Measurements from ENCODE around the gene R3HDM4. TPM values are rescaled to one million over a fixed set of nuclear protein-coding genes. Genes with fewer than 3 reads are reported as not detected.
"Not testable (repeated sequence)": the region's sequence is repeated elsewhere in the genome, so short reads cannot be mapped to it uniquely, and the experiment has no call there.

R3HDM4 gene
- total RNA-seq, 1 donor from 2014 or later, result 63.1 TPM

DNA sequence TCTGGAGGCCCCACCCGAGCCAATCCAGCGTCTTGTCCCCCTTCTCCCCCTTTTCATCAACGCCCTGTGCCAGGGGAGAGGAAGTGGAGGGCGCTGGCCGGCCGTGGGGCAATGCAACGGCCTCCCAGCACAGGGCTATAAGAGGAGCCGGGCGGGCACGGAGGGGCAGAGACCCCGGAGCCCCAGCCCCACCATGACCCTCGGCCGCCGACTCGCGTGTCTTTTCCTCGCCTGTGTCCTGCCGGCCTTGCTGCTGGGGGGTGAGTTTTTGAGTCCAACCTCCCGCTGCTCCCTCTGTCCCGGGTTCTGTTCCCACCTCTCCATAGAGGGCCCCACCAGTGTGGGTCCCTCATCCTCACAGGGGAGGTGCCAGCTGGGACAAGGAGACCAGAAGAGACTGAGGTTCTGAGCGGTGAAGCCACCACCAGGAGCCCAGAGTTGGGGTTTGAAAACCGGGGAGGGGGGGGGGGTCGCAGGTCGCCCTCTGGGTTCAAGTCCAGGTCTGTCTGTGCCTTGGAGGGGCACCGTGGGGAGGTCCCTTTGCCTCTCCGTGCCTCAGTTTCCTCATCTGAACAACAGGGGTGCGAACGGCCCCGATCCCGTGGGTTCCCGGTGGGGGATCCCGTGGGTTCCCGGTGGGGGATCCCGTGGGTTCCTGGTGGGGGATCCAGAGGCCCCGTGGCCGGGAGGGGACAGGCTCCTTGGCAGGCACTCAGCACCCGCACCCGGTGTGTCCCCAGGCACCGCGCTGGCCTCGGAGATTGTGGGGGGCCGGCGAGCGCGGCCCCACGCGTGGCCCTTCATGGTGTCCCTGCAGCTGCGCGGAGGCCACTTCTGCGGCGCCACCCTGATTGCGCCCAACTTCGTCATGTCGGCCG lies 60.6 kb downstream of the R3HDM4 start, which contains the start of gene ELANE:
Gene ELANE, plus strand, starts transcription at position 168 of the 878 bp plus-strand sequence. Its CDS starts 26 bp downstream, at position 194.
- no peaks in the 10 kb centered on the region for H3K9me3 Mint-ChIP-seq (ENCODE audit: low read depth)
- H3K27me3 Mint-ChIP-seq, result peaks cover 3% of the 10 kb centered on the region
- H3K4me1 Mint-ChIP-seq (ENCODE audit: low read depth), result no peaks in the 10 kb centered on the region
- H3K4me3 Mint-ChIP-seq (ENCODE audit: low read depth), result no peak within 1 kb of the TSS
- TF ChIP-seq, protein P1, sequence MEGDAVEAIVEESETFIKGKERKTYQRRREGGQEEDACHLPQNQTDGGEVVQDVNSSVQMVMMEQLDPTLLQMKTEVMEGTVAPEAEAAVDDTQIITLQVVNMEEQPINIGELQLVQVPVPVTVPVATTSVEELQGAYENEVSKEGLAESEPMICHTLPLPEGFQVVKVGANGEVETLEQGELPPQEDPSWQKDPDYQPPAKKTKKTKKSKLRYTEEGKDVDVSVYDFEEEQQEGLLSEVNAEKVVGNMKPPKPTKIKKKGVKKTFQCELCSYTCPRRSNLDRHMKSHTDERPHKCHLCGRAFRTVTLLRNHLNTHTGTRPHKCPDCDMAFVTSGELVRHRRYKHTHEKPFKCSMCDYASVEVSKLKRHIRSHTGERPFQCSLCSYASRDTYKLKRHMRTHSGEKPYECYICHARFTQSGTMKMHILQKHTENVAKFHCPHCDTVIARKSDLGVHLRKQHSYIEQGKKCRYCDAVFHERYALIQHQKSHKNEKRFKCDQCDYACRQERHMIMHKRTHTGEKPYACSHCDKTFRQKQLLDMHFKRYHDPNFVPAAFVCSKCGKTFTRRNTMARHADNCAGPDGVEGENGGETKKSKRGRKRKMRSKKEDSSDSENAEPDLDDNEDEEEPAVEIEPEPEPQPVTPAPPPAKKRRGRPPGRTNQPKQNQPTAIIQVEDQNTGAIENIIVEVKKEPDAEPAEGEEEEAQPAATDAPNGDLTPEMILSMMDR (IDR thresholded peaks at IDR 0.05; ENCODE audit: unreplicated experiment), result no peak
- no peak for DNase-seq (ENCODE audit: low spot score, unreplicated experiment)
- no peaks in the 10 kb centered on the region for H3K36me3 Mint-ChIP-seq (ENCODE audit: insufficient read depth)
- no peak within 1 kb of the TSS for H3K27ac Mint-ChIP-seq

DNA sequence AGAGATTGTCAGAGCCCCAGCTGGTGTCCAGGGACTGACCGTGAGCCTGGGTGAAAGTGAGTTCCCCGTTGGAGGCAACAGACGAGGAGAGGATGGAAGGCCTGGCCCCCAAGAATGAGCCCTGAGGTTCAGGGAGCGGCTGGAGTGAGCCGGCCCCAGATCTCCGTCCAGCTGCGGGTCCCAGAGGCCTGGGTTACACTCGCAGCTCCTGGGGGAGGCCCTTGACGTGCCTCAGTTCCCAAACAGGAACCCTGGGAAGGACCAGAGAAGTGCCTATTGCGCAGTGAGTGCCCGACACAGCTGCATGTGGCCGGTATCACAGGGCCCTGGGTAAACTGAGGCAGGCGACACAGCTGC lies 62.1 kb downstream of the R3HDM4 start:
- TF ChIP-seq, protein P1 (IDR thresholded peaks at IDR 0.05; ENCODE audit: unreplicated experiment), result no peak
- peaks cover 11% of the 10 kb centered on the region for H3K27me3 Mint-ChIP-seq
- no peak for DNase-seq (ENCODE audit: low spot score, unreplicated experiment)
- no peaks in the 10 kb centered on the region for H3K9me3 Mint-ChIP-seq (ENCODE audit: low read depth)
- H3K4me1 Mint-ChIP-seq (ENCODE audit: low read depth), result no peaks in the 10 kb centered on the region
- H3K4me3 Mint-ChIP-seq (ENCODE audit: low read depth), result no peak overlapping the region
- H3K27ac Mint-ChIP-seq, result no peak overlapping the region
- no peaks in the 10 kb centered on the region for H3K36me3 Mint-ChIP-seq (ENCODE audit: insufficient read depth)

DNA sequence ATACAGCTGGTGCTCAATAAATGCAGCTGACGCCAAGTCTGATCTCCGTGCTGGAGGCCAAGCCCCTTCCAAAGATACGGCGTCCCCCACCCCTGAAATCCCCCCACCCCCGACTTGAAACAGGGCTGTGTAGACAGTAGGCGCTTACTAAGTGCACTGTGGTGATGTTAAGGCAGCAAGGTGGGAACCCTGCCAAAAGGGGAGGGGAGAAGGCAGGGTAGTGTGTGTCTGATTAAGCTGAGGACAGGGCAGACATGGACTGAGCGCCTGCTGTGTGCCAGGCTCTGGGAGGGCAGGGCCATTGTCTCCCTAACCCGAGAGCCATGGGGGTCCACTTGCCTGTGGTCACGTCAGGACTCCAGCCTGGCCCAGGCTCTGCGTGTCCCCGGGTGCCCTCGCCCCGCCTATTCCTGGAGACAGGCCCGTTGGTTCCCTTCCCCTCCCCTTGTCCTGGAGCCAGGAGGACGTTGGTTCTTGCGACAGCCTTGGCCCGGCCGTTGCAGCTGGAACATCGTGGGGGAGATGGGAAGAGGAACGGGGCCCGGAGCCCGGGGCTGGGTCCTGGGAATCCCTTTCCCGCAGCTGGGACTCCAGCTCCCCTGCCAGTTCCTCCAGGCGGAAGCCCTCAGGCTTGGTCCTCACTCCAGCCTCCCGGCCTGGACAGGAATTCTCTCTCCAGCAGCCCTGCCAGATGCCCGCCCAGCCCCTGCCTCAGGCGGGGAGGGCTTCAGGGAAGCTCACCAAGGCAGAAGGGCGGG lies 62.6 kb downstream of the R3HDM4 start:
- H3K4me3 Mint-ChIP-seq (ENCODE audit: low read depth), result no peak overlapping the region
- no peak for DNase-seq (ENCODE audit: low spot score, unreplicated experiment)
- no peak overlapping the region for H3K27ac Mint-ChIP-seq

DNA sequence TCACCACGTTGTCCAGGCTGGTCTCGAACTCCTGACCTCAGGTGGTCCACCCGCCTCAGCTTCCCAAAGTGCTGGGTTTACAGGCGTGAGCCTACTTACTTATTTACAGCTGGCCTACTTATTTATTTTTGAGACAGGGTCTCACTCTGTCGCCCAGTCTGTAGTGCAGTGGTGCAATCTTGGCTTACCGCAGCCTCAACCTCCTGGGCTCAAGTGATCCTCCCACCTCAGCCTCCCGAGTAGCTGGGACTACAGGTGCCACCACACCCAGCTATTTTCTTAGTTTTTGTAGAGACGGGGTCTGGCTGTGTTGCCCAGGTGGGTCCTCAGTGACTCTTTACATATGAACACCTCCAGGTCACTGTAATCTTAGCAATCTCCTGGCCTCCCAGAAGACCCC lies 63.8 kb downstream of the R3HDM4 start:
- H3K36me3 Mint-ChIP-seq (ENCODE audit: insufficient read depth); H3K27ac Mint-ChIP-seq; DNase-seq (ENCODE audit: low spot score, unreplicated experiment); H3K4me3 Mint-ChIP-seq (ENCODE audit: low read depth); H3K4me1 Mint-ChIP-seq (ENCODE audit: low read depth); H3K9me3 Mint-ChIP-seq (ENCODE audit: low read depth): not testable (repeated sequence)
- peaks cover 26% of the 10 kb centered on the region for H3K27me3 Mint-ChIP-seq

More for the DNA sequence above, 62.6 kb downstream of the R3HDM4 start:
- peaks cover 16% of the 10 kb centered on the region for H3K27me3 Mint-ChIP-seq
- no peaks in the 10 kb centered on the region for H3K4me1 Mint-ChIP-seq (ENCODE audit: low read depth)
- H3K9me3 Mint-ChIP-seq (ENCODE audit: low read depth), result no peaks in the 10 kb centered on the region
- no peaks in the 10 kb centered on the region for H3K36me3 Mint-ChIP-seq (ENCODE audit: insufficient read depth)
- TF ChIP-seq, protein P1 (IDR thresholded peaks at IDR 0.05; ENCODE audit: unreplicated experiment), result no peak

DNA sequence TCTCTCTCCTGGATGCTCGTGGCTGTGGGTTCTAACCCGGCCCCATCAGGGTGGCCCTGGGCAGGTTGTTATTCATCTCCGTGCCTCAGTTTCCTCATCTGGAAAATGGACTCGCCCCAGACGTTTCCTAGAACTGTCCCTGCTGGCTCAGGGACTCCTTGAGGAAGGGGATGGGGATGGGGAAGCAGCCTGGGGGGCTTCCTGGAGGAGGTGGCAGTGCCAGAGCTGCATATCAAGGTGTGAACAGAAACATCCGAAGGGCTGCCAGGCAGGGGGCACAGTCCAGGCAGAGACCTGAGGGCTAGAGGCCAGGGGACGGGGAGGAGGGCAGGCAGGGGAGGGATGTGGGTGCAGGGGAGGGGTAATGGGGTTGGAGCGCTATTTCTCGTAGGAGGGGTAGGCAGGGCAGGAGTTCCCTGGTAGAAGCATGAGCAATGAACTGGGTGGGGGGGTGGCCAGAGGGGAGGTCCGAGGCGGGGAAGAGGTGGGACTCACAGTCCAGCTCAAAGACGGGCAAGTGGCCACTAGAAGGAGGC lies 64.6 kb downstream of the R3HDM4 start:
- H3K27ac Mint-ChIP-seq, result no peak overlapping the region
- no peak overlapping the region for H3K4me3 Mint-ChIP-seq (ENCODE audit: low read depth)
- H3K4me1 Mint-ChIP-seq (ENCODE audit: low read depth), result no peaks in the 10 kb centered on the region
- no peak for DNase-seq (ENCODE audit: low spot score, unreplicated experiment)
- H3K27me3 Mint-ChIP-seq, result peaks cover 26% of the 10 kb centered on the region
- TF ChIP-seq, protein P1 (IDR thresholded peaks at IDR 0.05; ENCODE audit: unreplicated experiment), result no peak
- H3K9me3 Mint-ChIP-seq (ENCODE audit: low read depth), result no peaks in the 10 kb centered on the region
- H3K36me3 Mint-ChIP-seq (ENCODE audit: insufficient read depth), result no peaks in the 10 kb centered on the region

Other genes starting within 250 kb of the R3HDM4 start
- gene FSTL3, start 236.8 kb downstream of the R3HDM4 start, total RNA-seq, result 13.8 and 14.4 TPM in 2 replicates
- gene PRSS57, start 217.8 kb downstream of the R3HDM4 start, total RNA-seq, result not detected in 2 replicates
- 52.4 and 54.3 TPM in 2 replicates for gene PALM, start 204.3 kb downstream of the R3HDM4 start, total RNA-seq
- gene MISP, start 162.1 kb downstream of the R3HDM4 start, total RNA-seq, result 1.1 and 2.5 TPM in 2 replicates
- gene PTBP1, start 115.8 kb downstream of the R3HDM4 start, total RNA-seq, result 497 and 500 TPM in 2 replicates
- 128 and 129 TPM in 2 replicates for gene PLPPR3, start 91.3 kb downstream of the R3HDM4 start, total RNA-seq
- 4.8 and 5.1 TPM in 2 replicates for gene AZU1, start 85.4 kb downstream of the R3HDM4 start, total RNA-seq
- gene PRTN3, start 72.2 kb downstream of the R3HDM4 start, total RNA-seq, result not detected in 2 replicates
- gene ELANE, start 60.9 kb downstream of the R3HDM4 start, total RNA-seq, result not detected in 2 replicates
- 1.1 and 1.3 TPM in 2 replicates for gene CFD, start 53.6 kb downstream of the R3HDM4 start, total RNA-seq
- gene MED16, start 20.0 kb downstream of the R3HDM4 start, total RNA-seq, result 87.2 and 91.7 TPM in 2 replicates
- not detected in 2 replicates for gene RNU6-9, start 19.7 kb downstream of the R3HDM4 start, total RNA-seq
- gene KISS1R, start 4.1 kb upstream of the R3HDM4 start, total RNA-seq, result 5.8 and 6.1 TPM in 2 replicates
- gene ARID3A, start 12.8 kb upstream of the R3HDM4 start, total RNA-seq, result 149 and 154 TPM in 2 replicates
- gene WDR18, start 71.1 kb upstream of the R3HDM4 start, total RNA-seq, result 71.8 and 72.3 TPM in 2 replicates
- gene GRIN3B, start 87.2 kb upstream of the R3HDM4 start, total RNA-seq, result 1.4 and 1.5 TPM in 2 replicates
- 171 and 199 TPM in 2 replicates for gene TMEM259, start 107.9 kb upstream of the R3HDM4 start, total RNA-seq
- gene RNU6-2, start 108.3 kb upstream of the R3HDM4 start, total RNA-seq, result not detected in 2 replicates
- gene CNN2, start 113.4 kb upstream of the R3HDM4 start, total RNA-seq, result 225 and 226 TPM in 2 replicates
- 54.6 and 57.3 TPM in 2 replicates for gene ABCA7, start 126.9 kb upstream of the R3HDM4 start, total RNA-seq
- 6.1 and 8.1 TPM in 2 replicates for gene ARHGAP45, start 153.9 kb upstream of the R3HDM4 start, total RNA-seq
- 161 TPM in 2 replicates for gene POLR2E, start 182.2 kb upstream of the R3HDM4 start, total RNA-seq
- 231 and 236 TPM in 2 replicates for gene GPX4, start 190.8 kb upstream of the R3HDM4 start, total RNA-seq